ENCODE measurements around the gene PASD1.
"Not testable (repeated sequence)": the region's sequence is repeated elsewhere in the genome, so short reads cannot be mapped to it uniquely, and the experiment has no call there.

PASD1 gene

DNA sequence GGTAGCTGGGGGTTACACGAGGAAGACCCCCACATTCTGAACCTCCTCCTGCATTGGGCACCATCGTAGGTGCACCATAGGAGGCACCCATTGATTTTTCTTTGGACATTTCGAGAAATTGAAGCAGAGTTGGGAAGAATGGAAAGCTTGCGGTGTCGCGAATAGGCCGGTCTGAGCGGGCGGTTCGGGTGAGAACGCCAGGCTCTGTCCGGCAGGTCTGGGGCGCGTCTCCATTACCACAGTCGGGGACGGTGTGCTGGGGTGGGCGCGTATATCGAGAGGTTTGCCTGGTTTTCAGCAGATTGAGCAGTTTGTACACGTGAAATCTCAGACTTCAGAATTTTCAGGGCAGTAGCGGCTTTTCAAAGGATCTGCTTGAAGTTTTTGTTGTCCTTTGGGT, 560 bp downstream of the PASD1 start:
- no peak for TF ChIP-seq CTCF (IDR thresholded peaks at IDR 0.05; ENCODE audit: insufficient read depth, low read length, missing control alignments)
- no peak overlapping the region for H3K4me3 ChIP-seq (ENCODE audit: low read depth, low read length)
- DNase-seq (ENCODE audit: low read depth, low spot score): no peak
- ChIA-PET POLR2A (no interaction called here), CTCF (no interaction called here)

DNA sequence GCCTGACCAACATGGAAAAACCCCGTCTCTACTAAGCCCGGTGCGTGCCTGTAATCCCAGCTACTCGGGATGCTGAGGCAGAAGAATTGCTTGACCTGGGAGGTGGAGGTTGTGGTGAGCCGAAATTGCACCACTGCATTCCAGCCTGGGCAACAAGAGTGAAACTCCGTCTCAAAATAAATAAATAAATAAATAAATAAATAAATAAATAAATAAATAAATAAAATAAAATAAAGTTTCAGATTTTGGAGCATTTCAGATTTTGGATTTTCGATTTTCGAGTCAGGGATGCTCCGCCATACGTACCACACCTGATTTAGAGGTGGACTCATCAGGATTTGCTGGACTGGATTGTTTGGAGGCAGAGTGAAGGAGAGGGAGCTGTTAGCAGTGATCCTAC, 3.4 kb downstream of the PASD1 start:
- DNase-seq (ENCODE audit: low read depth, low spot score); CTCF ChIA-PET; POLR2A ChIA-PET; H3K4me3 ChIP-seq (ENCODE audit: low read depth, low read length): not testable (repeated sequence)

GRCh38 chrX:151570561-151570960, 7.1 kb downstream of the PASD1 start:
- H3K4me3 ChIP-seq (ENCODE audit: low read depth, low read length): no peak overlapping the region
- DNase-seq (ENCODE audit: low read depth, low spot score): no peak
- CTCF ChIA-PET: no interaction called here
- TF ChIP-seq CTCF (IDR thresholded peaks at IDR 0.05; ENCODE audit: insufficient read depth, low read length, missing control alignments): no peak
- POLR2A ChIA-PET: no interaction called here

GRCh38 chrX:151593384-151593783, 29.9 kb downstream of the PASD1 start:
- CTCF ChIA-PET; DNase-seq (ENCODE audit: low read depth, low spot score); POLR2A ChIA-PET; H3K4me3 ChIP-seq (ENCODE audit: low read depth, low read length): not testable (repeated sequence)

GRCh38 chrX:151596282-151596681, 32.8 kb downstream of the PASD1 start:
- no peak for DNase-seq (ENCODE audit: low read depth, low spot score)
- ChIA-PET POLR2A (no interaction called here), CTCF (no interaction called here)
- H3K4me3 ChIP-seq (ENCODE audit: low read depth, low read length): no peak overlapping the region
- TF ChIP-seq CTCF (IDR thresholded peaks at IDR 0.05; ENCODE audit: insufficient read depth, low read length, missing control alignments): no peak

DNA sequence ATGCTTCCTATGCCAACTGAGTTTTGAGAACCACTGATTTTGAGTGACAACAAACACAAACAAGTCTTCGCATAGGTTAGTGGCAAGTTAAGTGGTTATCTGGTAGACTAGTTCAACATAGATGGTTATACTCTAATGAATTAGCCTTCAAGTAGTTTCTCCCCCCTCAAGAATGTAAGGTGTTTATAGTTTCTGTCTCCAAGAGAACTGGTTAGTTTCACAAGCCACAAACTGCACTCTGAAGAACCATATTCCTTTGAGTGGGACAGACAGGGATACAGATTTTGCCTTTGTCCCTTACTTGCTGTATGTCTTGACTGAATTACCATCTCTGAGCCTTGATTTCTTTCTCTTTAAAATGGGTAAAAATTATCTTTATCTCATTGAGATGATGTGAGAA, 41.5 kb downstream of the PASD1 start:
- no peak overlapping the region for H3K4me3 ChIP-seq (ENCODE audit: low read depth, low read length)
- ChIA-PET POLR2A (no interaction called here), CTCF (no interaction called here)
- TF ChIP-seq CTCF (IDR thresholded peaks at IDR 0.05; ENCODE audit: insufficient read depth, low read length, missing control alignments): no peak
- no peak for DNase-seq (ENCODE audit: low read depth, low spot score)

GRCh38 chrX:151609222-151609621, 45.7 kb downstream of the PASD1 start:
- CTCF ChIA-PET: no interaction called here
- POLR2A ChIA-PET: no interaction called here
- no peak overlapping the region for H3K4me3 ChIP-seq (ENCODE audit: low read depth, low read length)
- TF ChIP-seq CTCF (IDR thresholded peaks at IDR 0.05; ENCODE audit: insufficient read depth, low read length, missing control alignments): no peak
- DNase-seq (ENCODE audit: low read depth, low spot score): no peak

GRCh38 chrX:151621422-151621821, 57.9 kb downstream of the PASD1 start:
- H3K4me3 ChIP-seq (ENCODE audit: low read depth, low read length): no peak overlapping the region
- TF ChIP-seq CTCF (IDR thresholded peaks at IDR 0.05; ENCODE audit: insufficient read depth, low read length, missing control alignments): no peak
- POLR2A ChIA-PET: no interaction called here
- no peak for DNase-seq (ENCODE audit: low read depth, low spot score)
- CTCF ChIA-PET: no interaction called here

Measured in AG04449 (cell line).